ENCODE results near the gene SLC16A10.
"Not testable (repeated sequence)": the region's sequence is repeated elsewhere in the genome, so short reads cannot be mapped to it uniquely, and the experiment has no call there.

Gene SLC16A10

GRCh38 chr6:111087106-111087835 lies at the start of gene SLC16A10:
TSS of gene SLC16A10 (plus strand) at chr6:111087503. CDS start at chr6:111087753, 250 bp downstream.
- peak; percentile 48 for DNase-seq

- DNase-seq = no peak
Observed at GRCh38 chr6:111038534-111039252, 48.6 kb upstream of the SLC16A10 start.

GRCh38 chr6:111041917-111042316 lies 45.4 kb upstream of the SLC16A10 start:
- DNase-seq = no peak

GRCh38 chr6:111047244-111047643 lies 40.1 kb upstream of the SLC16A10 start:
- DNase-seq = no peak

- DNase-seq = no peak
Observed at GRCh38 chr6:111050261-111051023, 36.9 kb upstream of the SLC16A10 start.

- no peak for DNase-seq
Observed at GRCh38 chr6:111052171-111052570, 35.1 kb upstream of the SLC16A10 start.

- peak; percentile 40 for DNase-seq
Observed at GRCh38 chr6:111057074-111057752, 30.1 kb upstream of the SLC16A10 start.

GRCh38 chr6:111061508-111061907 lies 25.8 kb upstream of the SLC16A10 start:
- peak; percentile 88 for DNase-seq

GRCh38 chr6:111061985-111062384 lies 25.3 kb upstream of the SLC16A10 start:
- DNase-seq = not testable (repeated sequence)

- not testable (repeated sequence) for DNase-seq
Observed at GRCh38 chr6:111062860-111063259, 24.4 kb upstream of the SLC16A10 start.

- DNase-seq = no peak
Observed at GRCh38 chr6:111068109-111068865, 19.0 kb upstream of the SLC16A10 start.

GRCh38 chr6:111068866-111069234 lies 18.5 kb upstream of the SLC16A10 start:
- DNase-seq = no peak

- no peak for DNase-seq
Observed at GRCh38 chr6:111069382-111070104, 17.8 kb upstream of the SLC16A10 start.

- no peak for DNase-seq
Observed at GRCh38 chr6:111070105-111071005, 16.9 kb upstream of the SLC16A10 start.

- DNase-seq = no peak
Observed at GRCh38 chr6:111072801-111073360, 14.4 kb upstream of the SLC16A10 start.

GRCh38 chr6:111074311-111074710 lies 13.0 kb upstream of the SLC16A10 start:
- DNase-seq = no peak

GRCh38 chr6:111076024-111076695 lies 11.1 kb upstream of the SLC16A10 start:
- no peak for DNase-seq

- no peak for DNase-seq
Observed at GRCh38 chr6:111080698-111081097, 6.6 kb upstream of the SLC16A10 start.

GRCh38 chr6:111086685-111087084 lies 618 bp upstream of the SLC16A10 start:
- DNase-seq = no peak

All from fibroblast of skin of right biceps (primary cell).